Urothelium cell line (cell line): Measurements from ENCODE around the gene TWIST2.
A peak's percentile ranks its signal among the peaks of the same experiment; 100 is the strongest.

Experiments used
- DNase-seq: peaks from one replicate; pipeline ENCODE4 v3.0.0; 2011; ENCODE audit warnings: low spot score, mixed read lengths
- FAIRE-seq: peaks from 2 replicates; lab custom pipeline; 2011; peaks lifted over from hg19 to GRCh38; lab: Jason Lieb, UNC

The TWIST2 gene

DNA sequence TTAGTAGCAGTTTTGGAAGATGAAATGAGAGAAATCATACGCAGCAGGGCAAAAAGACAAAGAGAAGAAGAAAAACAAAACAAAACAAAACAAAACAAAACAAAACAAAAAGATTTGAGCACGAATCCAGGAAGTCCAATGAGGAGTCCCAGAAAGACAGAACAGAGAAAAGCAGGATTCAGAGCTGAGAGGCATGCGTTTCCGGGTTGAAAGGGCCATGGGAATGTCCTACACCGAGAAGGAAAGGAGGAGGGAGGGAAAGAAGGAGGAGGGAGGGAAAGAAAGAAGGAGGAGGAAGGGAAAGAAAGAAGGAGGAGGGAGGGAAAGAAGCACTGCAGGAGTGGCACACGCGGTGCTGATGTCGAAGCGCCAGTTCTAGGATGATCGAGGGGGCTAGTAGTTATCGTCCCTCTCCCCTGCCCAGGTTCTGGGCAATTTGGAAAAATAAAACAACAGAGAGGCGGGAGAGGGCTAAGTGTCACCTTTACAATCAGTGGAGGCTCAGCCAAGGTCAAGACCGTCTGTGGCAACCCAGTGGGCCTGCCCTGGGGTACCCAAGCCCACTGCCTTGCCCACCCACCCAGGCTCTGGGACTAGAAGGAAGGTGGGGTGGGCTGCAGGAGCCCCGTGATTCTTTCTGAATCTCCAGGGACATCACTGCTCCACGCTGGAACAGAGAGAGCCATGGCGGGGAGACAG lies 68.4 kb downstream of the TWIST2 start:
- no peak for FAIRE-seq
- no peak for DNase-seq

DNA sequence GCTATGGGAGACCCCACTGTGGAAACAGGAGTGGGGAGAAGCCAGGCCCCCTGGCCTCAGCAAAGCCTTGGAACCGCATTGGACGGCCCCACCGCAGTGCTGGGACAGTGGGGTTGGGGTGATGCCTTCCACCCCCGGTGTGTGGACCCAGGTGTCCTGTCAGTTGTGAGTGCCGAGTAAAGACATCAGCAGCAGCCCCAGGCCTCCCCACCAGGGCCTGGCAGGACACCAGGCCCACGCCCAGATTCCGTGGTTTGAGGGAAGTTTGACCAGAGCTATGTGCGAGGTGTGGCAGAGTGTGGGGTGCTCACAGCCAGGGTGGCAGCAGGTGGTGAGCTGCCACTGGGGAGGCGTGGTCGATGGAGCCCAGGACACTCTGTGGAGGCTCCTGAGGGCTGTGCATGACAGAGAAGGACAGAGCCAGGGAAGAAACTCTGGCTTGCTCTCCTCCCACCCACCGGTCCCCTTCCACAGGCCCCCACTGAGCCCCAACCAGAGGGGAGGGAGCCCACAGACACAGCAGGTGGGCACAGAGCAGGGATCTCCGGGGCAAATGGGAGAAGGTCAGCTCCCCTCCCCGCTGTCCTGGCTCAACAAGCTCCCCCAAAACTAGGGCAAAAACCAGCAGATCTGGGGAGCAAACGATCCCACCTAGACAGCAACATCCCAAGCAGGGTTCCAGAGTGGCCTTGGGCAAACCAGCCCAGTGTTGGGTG lies 69.1 kb downstream of the TWIST2 start:
- DNase-seq (peak; percentile 37), FAIRE-seq (peak; percentile 42)

DNA sequence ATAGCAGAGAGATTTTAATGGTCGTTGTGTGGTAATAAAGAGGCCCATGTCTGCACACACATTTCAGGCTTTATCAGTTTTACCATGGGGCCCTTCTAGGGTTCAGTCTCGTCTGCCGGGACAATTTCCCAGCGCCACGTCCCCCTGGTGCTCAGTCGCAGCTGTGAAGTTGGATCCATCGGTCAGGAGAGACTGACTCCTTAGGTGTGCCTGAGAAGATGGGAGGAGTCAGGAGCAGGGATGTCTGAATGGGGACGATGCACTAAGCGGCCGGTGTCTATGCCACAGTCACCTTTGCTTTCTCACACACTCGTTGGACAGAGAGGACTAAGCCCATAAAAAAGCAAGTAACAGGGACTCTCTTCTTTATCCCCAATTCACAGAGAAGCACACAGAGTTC lies 71.4 kb downstream of the TWIST2 start:
- DNase-seq, result no peak
- no peak for FAIRE-seq

DNA sequence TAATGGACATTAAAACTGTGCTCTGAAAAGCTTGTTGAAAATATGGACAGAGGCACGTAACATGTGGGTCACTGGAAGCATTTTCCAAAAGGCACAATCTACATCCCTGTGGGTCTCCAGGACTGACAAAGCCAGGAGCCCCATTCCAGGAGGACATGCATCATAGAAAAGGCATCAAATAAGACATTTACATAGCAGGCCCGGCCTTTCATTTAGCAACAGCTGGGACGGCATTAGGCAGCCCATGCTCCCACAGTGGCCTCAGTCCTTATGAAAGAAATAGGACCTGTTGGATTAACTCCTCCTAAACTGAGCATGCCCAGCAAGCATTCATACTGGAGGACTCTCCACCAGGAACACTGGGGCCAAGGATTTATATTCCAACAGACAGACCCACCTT lies 72.2 kb downstream of the TWIST2 start:
- DNase-seq (no peak), FAIRE-seq (no peak)

DNA sequence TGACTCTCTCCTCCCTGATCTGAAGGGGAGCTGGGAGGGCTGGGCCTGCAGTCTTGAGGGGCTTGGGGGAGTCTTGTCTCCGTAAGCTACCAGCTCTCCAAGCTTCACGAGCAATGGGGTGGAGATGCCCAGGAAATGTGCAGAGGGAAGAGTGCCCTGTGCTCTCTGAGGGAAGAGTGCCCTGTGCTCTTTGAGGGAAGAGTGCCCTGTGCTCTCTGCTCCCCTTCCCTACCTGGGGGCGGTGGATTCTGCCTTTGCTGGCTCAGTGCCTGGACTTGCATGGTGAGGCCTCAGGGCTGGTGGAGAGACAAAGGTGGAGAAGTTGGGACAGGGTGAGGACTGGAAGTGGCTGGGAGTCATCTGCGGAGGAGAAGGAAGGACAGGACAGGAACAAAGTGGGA lies 72.7 kb downstream of the TWIST2 start:
- FAIRE-seq (no peak), DNase-seq (no peak)

DNA sequence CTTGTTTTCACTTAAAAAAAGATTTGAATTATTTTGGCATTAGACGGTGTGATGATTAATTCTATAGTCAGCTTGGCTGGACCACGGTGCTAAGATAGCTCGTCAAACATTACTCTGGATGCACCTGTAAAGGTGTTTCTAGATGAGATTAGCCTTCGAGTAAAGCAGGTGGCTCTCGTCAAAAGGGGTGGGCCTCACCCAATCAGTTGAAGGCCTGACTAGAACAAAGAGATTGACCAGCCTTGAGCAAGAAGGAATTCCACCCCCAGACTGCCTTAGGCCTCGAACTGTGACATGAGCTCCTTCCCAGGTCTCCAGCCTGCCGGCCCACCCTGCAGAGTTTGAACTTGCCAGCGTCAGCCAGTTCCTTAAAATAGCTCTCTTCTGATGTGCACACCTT lies 73.4 kb downstream of the TWIST2 start:
- DNase-seq (no peak), FAIRE-seq (no peak)

DNA sequence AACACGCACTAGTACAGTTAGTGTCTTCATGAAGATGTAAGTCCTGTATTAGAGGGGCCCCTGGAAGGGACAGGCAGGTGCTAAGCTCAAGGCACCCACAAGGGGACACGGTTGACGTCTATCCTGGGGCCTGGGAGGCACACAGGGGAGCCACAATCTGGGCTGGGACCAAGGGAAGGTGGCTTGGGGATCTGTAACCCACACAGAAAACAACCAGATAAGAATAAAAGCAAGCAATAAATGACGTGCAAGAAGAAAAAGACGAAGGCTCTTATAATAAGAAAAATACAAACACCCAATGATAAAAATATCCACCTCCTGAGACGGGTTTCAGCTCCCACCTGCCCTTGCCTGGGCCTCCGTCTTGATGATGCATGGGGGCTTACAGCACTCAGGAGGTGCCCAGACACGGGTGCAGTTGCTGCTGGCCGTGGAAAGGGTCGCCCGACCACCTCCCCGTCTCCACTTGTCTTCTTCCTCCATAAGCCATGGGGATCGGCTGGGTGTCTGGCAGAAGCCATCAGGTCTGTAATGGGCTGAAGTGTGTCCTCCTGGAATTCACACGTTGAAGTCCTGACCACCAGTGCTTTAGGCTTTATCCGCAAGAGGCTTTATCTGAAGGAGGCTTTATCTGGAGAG lies 73.9 kb downstream of the TWIST2 start:
- DNase-seq (no peak), FAIRE-seq (no peak)

DNA sequence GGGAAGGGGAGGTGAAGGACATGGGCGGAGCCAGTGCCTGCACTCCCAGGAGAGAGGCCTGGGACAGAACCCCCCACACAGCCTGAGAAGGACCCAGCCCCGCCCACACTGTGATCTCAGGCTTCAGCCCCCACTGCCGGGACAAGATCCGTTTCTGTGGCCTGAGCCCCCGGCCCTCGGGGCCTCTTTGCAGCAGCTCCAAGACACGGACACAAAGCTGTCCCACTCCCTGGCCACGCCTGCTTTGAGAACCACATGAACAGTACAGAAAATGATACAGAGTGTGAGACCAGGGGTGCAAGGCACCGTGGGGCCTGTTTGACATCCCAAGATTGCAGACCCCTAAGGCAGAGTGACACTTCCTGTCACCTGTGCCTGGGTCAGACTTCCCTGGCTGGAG lies 74.5 kb downstream of the TWIST2 start:
- FAIRE-seq (no peak), DNase-seq (no peak)

DNA sequence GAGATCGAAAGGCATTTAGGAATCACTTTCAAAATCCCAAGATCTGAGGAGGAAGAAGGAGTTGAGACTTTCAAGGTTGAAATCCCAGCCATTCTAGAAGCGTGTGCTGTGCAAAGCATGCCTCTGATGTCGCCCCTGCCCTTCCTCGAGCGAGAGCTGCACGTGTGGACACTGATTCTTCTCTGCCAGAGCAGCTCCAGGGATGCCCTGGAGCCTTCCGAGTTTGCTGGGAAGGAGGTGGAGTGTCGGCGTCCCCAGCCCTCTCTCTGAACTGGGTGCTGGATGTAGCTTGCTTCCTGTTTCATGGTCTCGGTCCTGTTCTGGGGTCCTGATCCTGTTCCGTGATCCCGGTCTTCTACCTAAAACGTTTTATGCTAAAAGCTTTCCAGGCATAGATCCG lies 76.1 kb downstream of the TWIST2 start:
- FAIRE-seq (no peak), DNase-seq (no peak)

DNA sequence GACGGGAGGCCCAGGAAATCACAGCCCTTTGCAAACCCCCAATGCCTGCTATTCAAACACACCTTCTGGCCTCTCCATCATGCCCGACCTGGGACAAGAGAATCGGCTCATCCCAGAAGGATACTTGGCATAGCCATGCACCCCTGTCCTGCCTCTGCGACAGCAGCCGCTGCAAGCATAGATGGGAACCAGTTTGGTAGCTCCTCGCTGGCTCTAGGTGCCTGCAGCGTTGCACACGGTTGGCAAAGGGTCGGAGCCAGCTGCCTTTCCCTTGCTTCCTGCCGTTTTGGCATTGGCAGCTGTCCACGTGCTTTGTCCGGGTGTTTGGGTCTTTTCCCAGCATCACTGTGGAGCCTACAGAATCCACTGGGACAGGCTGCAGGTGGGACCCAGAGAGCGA lies 76.9 kb downstream of the TWIST2 start:
- FAIRE-seq (no peak), DNase-seq (no peak)

DNA sequence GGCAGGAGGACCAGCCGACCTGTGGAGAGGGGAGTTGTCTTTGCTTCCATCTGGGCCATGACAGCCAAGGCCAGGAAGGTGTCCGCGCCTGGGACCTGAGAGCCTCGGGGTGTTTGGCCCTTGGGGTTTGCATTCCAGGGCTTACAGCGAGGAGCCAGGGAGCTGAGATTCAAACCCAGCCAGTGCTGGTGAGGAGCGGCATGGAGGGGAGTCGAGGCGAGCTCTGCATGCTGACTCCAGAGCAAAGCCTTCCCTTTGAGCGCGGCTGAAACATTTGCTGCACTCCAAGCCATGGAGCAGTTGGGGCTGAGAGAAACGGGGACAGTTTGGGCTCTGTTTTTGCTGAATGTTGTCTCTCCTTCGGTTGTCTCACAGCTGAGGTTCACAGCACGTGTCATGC lies 77.4 kb downstream of the TWIST2 start:
- DNase-seq, result no peak
- FAIRE-seq, result no peak

DNA sequence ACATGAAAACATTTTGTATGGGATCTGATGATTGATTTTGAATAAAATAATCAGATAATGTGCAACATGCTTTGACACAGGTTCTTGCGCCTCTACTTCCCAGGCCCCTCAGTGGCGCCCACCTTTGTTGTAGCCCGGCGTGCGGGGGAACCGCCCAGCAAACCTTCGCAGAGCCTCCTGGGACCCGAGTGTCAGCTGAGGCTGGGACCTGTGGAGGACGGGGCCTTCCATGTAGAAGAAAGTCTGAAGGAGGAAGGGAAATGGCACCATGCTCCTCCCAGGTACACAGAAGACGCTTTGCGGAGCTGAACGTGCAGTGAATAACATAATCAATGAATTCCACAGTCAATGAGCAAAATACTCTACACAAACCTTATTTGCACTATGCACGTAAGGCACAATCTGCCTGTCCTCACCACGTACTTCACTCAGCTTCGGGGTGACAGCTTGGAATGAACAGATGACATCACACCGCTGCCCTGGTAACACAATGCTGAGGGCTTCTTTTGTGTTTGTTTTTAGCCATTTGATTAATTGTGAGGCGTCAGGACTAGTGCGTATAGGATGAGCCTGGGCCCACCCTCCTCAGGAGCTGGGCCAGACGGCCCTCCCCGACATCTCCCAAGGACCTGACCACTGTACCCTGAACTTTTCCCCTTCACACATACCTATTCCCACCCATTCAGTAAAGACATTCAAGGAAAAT lies 78.1 kb downstream of the TWIST2 start:
- FAIRE-seq (no peak), DNase-seq (no peak)

DNA sequence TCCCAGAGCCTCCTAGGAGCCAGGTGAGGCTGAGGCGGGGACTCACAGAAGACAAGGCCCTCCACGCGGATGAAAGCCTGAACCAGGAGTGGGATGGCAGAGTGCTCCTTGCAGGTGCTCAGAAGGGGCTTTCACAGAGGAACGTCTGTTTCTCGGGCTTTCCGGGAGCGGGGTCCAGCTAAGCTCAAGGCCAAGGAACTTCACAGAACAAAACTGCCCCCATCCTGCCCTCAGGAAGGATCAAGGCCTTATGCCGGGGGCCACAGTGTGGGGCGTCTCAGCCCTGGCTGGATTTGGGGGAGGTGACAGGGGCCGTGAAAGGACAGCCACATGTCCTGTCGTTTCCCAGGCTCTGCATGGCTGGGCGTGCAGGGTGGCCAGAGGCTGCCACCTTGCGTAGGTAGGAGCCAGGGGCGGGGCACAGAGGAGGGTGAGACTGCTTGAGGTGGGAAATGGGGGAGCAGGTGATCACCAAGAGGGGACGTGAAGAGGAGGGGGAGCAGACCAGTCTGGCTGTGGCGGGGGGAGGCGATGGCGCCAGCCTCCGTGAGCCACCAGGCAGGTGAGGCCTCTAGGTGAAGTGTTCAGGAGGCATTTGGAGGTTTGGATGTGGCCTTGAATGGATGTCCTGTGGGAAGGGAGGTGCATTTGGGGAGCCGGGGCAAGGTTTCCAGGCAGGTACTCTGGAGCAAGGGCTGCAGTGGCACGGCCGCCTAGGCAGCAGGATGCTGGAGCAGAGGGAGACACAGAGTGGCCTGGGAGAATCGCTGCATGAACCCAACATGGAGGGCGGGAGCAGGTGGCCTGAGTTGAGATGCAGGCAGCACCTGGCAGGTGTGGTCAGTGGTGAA lies 79.1 kb downstream of the TWIST2 start:
- DNase-seq, result no peak
- no peak for FAIRE-seq

DNA sequence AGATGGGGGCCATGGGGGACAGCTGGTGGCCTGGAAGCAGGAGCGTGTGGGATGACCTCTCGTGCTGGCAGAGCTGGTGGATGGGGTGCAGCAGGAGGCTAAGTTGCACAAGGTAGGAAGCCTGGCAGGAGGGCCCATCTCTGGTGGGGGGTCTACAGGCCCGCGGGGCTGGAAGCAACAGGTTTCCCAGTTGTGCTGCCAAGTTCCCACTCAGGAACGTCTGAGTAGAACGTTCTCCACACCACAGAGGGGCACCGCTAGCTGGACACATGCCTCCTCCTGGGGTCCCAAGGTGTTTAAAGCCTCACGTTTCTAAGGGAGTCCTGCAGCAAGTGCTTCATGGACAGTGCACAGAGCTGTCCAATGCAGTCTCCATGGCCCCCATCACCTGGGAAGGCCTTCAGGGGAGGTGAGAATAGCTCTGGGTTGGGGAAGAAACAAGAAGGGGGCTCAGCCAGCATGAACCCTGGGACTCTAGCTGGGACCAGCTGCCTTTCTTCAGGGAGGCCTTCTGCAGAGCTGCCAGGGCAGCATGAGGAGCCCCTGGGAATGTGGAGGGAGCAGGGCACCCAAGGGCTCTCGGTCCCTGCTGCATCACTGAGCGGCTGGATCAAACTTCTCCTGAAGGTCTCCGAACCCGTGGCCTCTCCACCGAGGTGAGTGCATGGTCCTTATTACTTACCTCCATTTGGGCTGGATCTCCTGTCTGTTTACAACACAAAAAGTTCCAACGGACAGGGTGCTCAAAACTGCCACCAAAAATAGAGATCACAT lies 80.0 kb downstream of the TWIST2 start:
- DNase-seq (no peak), FAIRE-seq (no peak)

DNA sequence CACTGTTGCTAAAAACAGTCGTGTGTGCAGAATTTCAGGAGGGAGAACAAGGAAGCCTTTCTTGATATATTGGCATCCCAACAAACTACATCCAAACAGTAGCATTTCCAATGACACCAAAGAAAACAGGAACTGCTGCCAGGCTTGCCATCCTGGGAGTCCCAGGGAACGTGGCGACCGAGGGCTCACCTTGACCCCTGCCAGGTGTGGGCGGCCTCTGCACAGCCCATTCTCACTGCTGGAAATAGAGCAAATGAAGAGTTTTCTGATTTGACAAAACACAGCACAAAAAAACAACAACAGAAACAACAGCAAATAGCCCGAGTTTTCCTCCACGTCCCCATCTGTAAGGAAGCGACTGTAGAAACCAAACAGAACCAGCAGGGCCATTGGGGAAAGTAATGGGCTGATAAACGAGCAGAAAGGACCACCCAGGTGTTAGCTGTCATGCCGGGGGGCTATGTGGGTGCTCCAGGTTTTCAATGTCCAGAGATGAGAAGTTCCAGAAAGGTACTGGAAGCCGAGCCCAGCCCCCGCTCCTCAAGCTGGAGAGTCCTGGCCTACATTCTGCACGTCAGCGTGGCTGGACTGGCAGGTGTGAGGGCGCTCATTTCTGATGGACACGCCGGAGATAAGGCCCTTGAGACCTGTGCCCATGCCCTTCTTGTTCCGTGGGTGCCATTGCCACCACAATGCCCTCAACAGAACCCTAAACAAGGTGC lies 80.8 kb downstream of the TWIST2 start:
- DNase-seq (no peak), FAIRE-seq (no peak)

DNA sequence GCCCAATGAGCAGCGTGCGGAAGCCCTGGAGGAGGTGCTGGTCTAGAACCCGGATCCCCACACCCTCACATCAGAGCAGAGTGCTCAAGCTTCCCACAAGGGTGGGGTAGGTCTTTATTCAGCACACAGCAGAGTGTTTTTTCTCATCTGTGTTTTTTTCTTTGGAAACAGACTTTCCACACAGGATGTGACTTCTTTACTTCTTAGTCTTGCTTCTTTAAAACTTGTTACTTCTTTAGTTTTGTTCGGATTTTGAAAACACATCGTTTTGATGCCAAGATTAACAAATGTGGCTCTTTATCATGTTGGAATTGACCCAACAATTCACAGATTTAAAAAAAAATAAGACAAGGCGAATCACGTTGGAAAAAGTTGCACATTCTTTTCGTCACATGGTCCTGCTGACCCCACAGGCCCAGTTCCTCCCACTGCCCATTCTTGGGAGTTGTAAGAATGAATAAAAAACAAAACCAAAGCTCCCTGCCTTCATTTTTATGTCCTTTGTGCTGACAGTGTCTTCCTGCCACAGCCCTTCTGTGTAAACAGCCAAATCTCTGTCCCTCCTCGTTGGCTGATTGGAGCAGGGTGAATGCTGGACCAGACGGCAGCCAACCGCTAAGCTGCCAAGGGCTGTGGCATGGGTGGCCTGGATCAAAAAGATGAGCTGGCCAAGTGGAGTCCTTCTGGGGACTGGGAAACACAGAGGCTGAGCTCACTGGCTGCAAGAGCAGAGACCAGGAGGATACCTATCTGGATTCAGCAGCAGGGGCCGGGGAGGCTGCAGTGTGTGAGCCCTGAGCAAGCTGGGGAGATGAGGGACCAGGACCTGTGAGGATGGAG lies 81.6 kb downstream of the TWIST2 start:
- FAIRE-seq, result no peak
- DNase-seq, result no peak

DNA sequence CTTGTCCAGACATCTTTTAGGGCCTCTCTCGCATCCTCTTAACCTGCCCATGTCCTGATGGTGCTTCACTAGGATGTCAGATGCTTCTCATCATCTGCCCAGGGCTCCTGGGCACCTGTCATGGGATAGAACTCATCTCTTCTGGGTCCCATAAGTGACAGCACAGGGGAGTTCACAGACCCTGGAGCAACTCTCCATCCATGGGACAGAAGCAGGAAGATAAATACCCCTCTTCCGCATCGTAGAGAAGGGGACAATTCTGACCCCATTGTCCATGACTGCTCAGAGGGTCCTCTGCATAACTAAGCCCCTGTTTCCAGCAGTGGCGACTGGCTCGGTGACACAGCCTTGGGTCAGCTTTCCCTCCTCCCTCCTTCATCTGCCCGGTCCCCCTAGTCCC lies 82.3 kb downstream of the TWIST2 start:
- no peak for DNase-seq
- no peak for FAIRE-seq
